H1 (cell line): ENCODE results near the gene CYRIA. TPM values are rescaled to one million over a fixed set of nuclear protein-coding genes. Genes with fewer than 3 reads are reported as not detected.

Source experiments
- CHD7 ChIP-seq: fragments of 300-600 bp; sonication (generic); IDR thresholded peaks from 2 replicates; pipeline ENCODE4 v1.7.1; 2012; ENCODE audit warnings: low read length, moderate library complexity, mild to moderate bottlenecking, inconsistent platforms; ENCODE audit not compliant: insufficient replicate concordance
- KDM5A ChIP-seq: fragments of 200-600 bp; IDR thresholded peaks from 2 replicates; pipeline ENCODE4 v1.7.1; 2012; ENCODE audit warnings: mild to moderate bottlenecking, low read length, inconsistent platforms, mixed read lengths
- NRF1 ChIP-seq: IDR thresholded peaks from 2 replicates; pipeline ENCODE4 v1.6.1; 2011; ENCODE audit warnings: mild to moderate bottlenecking, low read depth, low read length, improper control_type of control experiment
- POLR2A ChIP-seq, 2 experiments: IDR thresholded peaks; 1 replicate in 1 of 2; 2 replicates in 1 of 2; pipeline ENCODE4 v1.6.1; 2011; ENCODE audit warnings: low read depth in 2 of 2, low read length in 2 of 2, mild to moderate bottlenecking in 2 of 2; ENCODE audit errors: control extremely low read depth in 1 of 2
- RNF2 ChIP-seq: fragments of 200-900, 300-1000 bp; sonication (generic); IDR thresholded peaks from 2 replicates; pipeline ENCODE4 v1.7.1; 2016; ENCODE audit warnings: borderline replicate concordance, low read depth, mild to moderate bottlenecking, antibody characterized with exemption, low read length; ENCODE audit not compliant: poor library complexity, severe bottlenecking; ENCODE audit errors: missing control alignments
- polyA plus RNA-seq, 7 experiments: library from polyadenylated mRNA; depleted of rRNA in 3 of 7; stranded (reverse) in 5 of 7; unstranded in 2 of 7; fragments of >200 nt in 5 of 7; fragments of 200-250 nt in 2 of 7; gene quantifications; 1 replicate in 5 of 7; 2 replicates in 1 of 7; 4 replicates in 1 of 7; pipeline versions ENCODE4 v1.2.1 to v1.2.3, GENCODE V29; 2011 to 2013; ENCODE audit warnings: missing spikeins in 2 of 7, mixed read lengths in 2 of 7
- total RNA-seq: library from RNA; stranded (reverse); fragmentation: NEBNext Ultra II Directional; extraction: Animal tissue kit (Norgen Biotek cat#: 25700); gene quantifications from 2 replicates; pipeline ENCODE4 v1.2.1, GENCODE V29; 2021

The CYRIA gene
- total and polyA plus RNA-seq, 2 of the 8 experiments (the other 6 are each of a cell fraction or from before 2014, with no cell fraction given), result 1.5 to 9.8 TPM

- TF ChIP-seq KDM5A (no peak), RNF2 (no peak), CHD7 (no peak), NRF1 (no peak), POLR2A (IDR thresholded peaks at IDR 0.05; ENCODE audit: control extremely low read depth in 1 of 2, low read depth in 2 of 2, low read length in 2 of 2) (no peak)
These were observed 16.0 kb downstream of the CYRIA start (continued) for GRCh38 chr2:16649353-16650286.
